NCI-H128 (cell line): ENCODE data around the gene SMIM11.
"Not testable (repeated sequence)": the region's sequence is repeated elsewhere in the genome, so short reads cannot be mapped to it uniquely, and the experiment has no call there.

Source experiments
- DNase-seq: peaks from one replicate; lab custom pipeline; 2025; ENCODE audit not compliant: unreplicated experiment; lab: John Stamatoyannopoulos, UW

The SMIM11 gene

DNA sequence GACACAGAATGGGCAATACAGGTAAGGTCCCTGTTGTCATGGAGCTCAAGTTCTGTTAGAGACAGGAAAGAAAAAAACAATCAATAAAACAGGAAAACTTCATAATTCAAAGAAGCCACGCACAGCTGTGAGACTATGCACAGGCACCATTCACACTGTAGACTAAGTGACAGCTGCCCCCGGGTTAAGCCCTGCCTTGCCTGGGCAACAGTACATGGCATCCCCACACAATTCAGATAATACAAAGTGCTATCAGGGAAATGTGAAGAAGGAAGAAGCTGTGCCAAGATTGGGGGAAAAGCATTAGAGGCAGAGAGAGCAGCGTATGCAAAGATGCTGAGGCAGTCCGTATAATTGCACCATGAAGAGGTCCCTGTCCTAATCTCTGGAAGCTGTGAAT is 20.5 kb upstream of the SMIM11 start:
- no peak for DNase-seq

DNA sequence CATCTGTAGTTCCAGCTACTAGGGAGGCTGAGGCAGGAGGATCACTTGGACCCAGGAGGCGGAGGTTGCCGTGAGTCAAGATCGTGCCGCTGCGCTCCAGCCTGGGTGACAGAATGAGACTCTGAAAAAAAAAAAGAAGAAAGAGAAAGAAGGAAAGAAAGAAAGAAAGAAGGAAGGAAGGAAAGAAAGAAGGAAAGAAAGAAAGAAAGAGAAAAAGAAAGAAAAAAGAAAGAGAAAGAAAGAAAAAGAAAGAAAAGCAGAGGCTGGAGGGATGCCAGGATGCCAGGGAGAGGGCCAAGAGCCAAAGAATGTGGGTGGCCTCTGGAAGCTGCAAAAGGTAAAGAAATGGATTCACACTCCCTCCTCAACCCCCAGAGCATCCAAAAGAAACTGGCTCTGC is 19.7 kb upstream of the SMIM11 start:
- DNase-seq = no peak

DNA sequence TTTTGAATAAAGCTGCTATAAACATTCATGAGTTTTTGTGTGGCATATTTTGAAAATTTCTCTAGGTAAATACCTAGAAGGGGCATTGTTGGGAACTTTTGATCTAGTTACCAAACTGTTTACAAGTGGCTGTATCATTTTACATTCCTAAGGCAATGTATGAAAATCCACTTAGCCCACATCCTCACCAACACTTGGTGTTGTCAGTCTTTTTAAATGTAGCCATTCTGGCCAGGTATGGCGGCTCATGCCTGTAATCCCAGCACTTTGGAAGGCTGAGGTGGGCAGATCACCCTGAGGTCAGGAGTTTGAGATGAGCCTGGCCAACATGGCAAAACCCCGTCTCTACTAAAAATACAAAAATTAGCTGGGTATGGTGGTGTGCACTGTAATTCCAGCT is 17.4 kb upstream of the SMIM11 start:
- DNase-seq = no peak

DNA sequence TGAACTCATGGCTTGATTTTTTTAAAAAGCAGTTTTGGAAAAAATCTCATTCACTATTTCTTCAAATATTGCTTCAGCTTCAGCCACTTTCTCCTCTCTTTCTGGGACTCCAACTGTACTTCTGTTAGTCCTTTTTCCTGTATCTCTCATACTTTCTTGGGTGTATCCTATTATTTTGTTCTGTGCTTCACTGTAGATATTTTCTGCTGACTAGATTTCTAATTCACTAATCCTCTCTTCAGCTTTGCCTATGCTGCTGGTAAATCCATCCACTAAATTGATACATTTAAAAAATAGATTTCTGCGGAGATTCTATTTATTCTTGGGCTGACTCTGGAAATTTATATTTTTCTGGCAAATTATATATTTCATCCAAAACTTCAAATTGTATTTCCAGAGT is 16.4 kb upstream of the SMIM11 start:
- no peak for DNase-seq

DNA sequence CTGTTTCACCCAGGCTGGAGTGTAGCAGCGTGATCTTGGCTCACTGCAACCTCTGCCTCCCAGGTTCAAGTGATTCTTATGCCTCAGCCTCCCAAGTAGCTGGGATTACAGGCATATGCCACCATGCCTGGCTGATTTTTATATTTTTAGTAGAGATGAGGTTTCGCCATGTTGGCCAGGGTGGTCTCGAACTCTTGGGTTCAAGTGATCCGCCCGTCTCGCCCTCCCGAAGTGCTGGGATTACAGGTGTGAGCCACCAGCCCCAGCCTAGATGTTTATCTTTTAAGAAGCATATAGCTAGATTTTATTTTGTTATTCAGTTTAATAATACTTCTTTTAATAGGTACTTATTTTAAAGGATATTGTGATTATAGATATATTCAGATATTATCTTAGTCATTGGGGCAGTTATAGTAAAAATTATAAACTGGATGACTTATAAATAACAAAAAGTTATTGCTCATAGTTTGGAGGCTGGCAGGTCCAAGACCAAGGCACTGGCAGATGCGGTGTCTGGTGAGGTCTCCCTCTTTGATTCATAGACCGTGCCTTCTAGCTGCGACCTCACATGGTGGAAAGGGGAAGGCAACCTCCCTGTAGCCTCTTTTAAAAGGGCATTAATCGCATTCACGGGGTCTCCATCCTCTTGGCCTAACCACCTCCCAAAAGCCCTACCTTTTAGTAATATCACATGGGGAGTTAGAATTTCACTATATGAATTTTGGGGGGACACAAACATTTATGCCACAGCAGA is 14.6 kb upstream of the SMIM11 start:
- no peak for DNase-seq

DNA sequence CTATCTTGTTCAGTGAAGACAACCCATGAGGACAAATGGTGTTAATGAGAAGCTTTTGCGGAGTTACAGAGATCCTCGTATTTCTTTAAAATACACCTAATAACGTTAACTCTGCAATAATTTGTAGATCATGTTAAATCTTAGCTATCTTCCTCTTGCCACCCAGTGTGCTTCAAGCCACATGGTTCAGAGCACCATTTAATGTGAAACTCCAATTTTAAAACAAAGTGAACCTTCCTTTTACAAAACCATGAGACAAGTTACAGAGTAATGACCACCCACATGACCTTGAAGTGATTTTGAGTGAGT is 13.2 kb upstream of the SMIM11 start:
- no peak for DNase-seq

DNA sequence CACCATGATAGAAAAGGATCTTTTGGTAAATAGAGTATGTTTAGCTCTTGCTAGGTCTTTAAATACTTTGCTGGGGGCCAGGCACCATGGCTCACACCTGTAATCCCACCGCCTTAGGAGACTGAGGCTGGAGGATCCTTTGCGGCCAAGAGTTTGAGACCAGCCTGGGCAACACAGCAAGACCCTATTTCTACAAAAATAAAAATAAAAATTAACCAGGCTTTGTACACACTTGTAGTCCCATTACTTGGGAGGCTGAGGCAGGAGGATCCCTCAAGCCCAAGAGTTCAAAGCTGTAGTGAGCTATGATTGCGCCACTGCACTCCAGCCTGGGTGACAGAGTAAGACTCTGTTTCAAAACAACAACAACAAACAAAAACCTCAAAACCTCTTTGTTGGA is 12.6 kb upstream of the SMIM11 start:
- DNase-seq = no peak

DNA sequence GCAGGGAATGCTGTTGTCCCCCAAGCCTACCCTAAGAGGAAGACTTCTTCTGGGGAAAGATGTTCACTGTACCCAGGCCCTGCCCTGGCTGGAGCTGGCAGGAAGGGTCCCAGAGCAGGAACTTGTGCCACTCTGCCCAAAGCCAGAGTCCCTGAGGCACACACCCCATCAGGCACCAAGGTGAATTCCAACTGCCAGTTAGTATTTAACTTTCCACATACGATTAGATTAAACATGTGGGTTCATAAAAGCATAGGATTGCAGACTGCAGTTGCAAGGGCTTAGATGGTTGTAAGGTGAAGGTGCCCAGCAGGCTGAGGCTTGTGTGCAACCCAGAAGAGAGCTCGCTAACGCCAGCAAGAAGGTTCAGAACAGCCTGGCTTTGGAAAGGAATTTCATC is 11.6 kb upstream of the SMIM11 start, which contains the start of gene KCNE2:
TSS of gene KCNE2 (plus strand) at position 274 of the 400 bp plus-strand sequence. CDS start 6,473 bp downstream, outside the sequence.
- no peak for DNase-seq

DNA sequence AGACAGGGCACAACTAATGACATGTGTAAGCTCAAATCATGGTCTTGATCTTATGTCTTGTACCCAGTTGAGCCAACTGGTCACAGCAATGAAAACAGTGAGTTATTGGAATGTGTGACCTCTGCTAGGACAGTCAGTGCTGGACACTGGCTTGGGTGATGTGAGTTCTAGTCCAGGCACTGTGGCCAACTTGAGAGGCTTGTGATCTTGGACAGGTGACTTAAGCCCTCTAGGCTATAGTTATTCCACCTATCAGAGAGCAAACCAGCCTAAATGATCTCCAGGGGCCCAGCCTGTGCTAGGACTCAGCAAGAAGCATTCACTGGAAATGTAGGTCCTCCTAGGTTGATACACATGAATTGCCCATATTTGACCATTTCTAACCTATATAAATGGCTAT is 10.4 kb upstream of the SMIM11 start:
- no peak for DNase-seq

DNA sequence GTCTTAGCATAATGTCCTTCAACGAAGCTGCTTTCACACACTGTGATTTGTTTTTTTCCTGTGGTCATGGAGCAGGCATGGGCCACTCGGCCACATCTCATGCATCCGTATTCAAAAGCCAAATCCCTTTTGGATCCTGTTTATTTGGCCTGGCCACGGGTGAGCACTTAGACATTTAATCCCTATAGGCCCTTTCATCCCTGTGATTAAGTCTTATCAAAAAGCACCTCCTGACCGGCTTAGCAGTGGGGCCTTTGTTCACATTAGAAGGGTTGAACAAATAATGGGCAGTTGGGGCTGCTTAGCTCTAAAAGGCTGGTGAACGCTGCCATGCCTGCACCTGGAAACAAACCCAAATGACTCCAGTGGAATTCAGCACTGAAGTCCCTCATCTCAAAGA is 9.5 kb upstream of the SMIM11 start:
- no peak for DNase-seq

DNA sequence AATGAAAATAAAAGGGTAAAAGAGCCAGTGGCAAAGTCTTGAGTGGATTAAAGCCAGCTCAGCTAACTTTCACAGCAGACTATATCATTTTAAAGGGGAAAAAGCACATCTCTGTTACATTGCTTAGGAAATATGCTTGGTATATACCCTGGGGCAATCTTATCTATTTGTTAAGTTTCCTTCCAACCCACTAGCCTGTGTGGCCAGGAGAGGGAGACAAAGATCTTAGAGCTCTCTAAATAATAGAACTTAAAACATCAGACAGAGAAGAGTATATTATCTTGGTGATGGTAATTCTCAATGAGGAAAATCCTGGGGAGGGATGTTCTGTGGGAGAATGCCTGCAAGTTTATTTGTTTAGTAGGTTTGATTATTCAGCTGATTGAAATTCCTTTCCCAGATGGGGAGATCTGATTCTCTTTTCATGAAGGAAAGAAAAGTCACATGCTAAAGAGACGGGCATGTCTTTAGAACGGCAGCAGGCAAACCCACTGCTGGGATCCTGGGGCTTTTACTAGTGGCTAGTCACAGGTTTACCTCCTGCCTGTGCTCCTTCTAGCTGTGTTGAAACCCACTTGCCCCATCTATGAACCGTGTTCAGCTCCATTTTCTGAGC is 7.9 kb upstream of the SMIM11 start:
- DNase-seq = peak; percentile 50

DNA sequence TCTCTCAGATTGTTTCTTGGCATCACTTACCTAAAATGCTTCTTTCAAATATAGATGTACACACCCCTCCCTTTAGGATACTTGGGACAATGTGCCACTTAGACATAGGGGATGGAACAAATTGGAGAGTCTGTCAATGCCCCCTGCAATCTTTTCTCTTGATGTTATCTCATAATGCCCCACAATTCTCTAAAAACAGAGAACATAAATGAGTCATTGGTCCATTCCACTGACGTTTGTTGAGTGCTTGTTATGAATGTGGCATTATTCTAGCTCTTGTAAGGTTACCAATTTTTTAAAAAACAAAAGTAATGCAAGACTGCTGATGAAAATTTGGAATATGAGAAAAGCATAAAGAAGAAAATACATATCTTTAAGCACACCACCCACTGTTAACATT is 5.6 kb upstream of the SMIM11 start:
- DNase-seq = no peak

DNA sequence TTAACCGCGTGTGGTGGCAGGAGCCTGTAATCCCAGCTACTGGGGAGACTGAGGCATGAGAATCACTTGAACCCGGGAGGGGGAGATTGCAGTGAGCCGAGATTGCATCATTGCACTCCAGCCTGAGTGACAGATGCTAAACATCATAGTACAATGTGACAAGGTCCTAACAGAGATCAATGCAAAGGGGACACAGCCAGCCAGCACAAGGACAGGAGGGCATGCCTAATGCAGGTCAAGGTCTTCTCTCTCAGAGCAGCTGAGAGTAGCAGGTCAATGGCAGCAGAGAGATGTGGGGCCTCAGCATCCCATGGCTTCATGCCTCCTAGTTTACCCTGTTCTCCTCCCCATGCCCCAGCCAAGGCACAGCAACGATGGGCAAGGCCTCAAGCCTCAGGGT is 3.0 kb upstream of the SMIM11 start:
- DNase-seq = no peak

DNA sequence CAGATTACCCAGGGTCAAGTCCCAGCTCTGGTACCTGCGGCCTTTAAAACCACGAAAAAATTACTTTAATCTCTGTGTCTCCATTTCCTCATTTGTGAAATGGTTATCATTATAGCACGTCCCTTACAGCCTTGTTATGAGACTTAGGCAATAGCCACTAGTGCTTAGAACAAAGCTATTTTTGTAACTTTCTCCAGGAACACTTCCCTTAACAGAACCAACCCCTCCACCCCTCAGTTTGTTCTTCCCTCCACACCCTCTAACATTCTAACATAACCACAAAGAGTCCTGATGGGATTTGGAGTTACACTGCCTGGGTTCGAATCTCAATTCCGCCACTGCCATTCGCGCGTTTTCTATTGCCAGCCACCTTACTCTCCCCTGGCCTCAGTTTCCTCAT is 845 bp upstream of the SMIM11 start:
- DNase-seq = not testable (repeated sequence)

DNA sequence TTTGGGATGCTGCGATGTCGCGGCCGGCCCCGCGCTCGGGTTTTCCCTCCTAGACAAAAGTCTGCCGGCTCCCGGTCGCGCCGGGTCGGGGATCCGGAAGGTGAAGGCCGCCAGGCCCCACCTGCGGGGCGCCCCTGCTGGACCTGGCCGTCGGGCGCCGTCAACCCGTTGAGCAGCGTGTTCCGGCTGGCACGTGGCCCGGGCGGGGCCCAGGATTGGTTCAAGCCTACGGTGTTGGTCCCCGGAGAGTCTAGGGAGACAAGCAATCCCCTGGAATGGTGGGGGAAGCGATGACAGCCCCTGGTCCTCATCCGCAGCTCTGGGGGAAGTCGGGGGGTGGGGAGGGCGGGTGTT is 289 bp downstream of the SMIM11 start:
- DNase-seq = not testable (repeated sequence)

DNA sequence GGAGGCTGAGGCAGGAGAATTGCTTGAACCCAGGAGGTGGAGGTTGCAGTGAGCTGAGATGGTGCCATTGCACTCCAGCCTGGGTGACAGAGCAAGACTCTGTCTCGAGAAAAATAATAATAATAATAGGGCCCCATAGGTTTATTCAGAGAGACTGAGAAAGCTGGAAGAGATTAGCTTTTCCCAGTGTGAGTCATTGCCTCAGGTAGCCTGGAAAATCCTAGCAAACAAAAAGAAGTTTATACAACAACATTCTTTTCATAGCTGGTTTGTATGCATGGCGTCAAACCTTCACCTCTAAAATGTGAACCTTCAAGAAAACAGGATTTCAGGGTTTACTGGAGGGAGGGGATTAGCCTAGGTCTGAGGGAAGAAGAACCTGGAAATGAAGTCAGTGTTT is 7.8 kb downstream of the SMIM11 start:
- DNase-seq = not testable (repeated sequence)

DNA sequence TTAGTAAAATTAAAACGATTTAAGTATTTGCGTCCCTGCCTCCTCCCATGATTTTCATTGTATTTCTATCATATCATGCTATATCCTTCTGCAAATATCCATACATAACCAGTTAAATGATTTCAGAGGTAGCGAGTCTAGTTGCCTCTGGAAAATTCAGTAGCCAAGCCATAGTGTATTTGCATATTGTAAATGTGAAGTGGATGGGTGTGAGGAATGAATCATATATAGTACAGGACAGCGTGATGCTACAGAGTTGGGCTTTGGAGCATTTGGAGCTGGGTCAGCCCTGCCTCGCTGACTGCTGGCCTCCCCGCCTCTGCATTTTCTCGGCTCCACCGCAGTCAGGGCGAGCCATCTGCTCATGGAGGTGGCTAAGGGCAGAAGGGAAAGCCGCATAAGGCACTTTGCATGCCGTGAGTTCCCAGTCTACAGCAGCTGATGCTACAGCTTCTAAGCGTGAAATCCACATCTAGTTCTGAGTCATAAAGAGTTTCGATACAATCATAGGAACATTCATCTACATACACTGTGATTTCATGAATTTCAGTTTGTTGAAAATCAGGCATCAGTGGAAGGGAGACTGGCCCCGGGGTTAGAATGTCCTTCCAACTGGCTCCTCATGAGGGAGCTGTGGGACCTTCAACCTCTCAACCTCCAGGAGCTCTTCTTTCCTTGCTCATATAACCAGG is 8.6 kb downstream of the SMIM11 start:
- DNase-seq = not testable (repeated sequence)

DNA sequence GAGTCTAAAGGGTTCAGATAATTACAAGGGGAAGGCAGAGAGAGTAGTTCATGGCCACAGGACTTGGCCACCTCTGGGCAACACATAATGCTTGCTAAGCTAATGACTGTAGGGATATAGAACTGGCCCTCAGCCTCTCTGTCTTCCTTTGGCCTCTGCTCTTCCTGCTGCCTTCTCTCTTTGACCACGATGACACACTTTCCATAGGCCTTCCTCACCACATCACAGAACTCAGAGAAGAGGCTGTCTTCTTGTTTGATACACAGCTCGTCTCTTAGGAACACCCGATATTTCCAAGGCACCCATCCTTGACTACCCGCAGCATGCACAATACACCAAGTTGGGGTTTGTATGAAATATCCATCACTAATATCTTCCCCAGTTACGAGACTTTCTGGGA is 25.2 kb downstream of the SMIM11 start:
- DNase-seq = not testable (repeated sequence)

DNA sequence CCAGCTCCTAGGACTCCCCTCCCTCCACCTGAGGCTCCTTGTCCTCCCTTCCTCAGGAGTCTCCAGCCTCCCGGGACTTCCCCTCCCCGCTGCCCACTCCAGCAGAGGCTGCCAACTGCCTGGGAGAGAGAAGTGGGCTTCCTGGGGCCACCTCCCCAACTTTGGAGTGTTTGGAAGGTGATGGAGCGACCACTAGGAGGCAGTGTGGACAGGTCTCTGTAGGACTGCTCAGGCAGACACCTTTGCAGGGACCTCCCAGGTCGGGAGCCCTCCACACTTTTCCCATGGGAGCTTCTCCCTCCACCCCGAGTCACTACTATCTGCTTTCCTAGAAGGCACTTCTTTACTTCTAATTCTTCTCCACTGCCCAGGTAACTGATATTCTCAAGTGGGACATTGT is 29.4 kb downstream of the SMIM11 start:
- DNase-seq = not testable (repeated sequence)

DNA sequence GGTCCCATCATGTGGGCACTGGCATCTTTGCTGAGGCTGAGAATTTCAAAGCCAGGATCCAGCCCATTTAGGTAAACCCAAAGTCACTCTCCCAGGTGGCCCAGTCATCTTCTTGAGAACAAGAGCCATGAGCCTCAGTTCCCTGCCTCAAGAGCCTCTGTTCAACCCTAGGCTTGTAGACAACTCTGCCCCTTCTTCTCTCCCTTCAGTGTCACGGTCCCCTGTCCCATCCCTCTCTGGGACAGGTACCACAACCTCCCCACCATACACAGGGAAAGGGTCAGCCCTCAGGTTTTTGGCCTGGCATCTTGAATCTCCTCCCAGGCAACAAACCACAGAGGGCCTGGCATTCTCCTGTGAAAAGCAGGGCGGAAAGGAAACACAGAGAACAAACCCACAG is 30.4 kb downstream of the SMIM11 start:
- DNase-seq = not testable (repeated sequence)

DNA sequence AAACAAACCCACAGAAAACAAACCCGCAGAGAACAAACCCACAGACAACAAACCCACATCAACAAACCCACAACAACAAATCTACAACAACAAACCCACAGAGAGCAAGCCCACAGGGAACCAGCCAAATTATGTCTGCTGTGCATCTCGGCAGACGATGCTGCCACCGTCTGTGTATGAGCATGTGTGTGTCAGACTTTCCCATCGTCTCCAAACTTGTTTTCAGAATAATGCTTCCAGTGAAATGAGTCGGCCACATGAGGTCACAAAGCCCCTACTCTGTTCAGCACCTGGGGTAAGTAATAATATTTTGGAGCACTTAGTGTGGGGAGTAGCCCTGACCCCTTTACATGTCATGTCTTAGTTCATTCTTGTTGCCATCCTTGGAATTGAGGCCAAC is 30.8 kb downstream of the SMIM11 start:
- DNase-seq = not testable (repeated sequence)

DNA sequence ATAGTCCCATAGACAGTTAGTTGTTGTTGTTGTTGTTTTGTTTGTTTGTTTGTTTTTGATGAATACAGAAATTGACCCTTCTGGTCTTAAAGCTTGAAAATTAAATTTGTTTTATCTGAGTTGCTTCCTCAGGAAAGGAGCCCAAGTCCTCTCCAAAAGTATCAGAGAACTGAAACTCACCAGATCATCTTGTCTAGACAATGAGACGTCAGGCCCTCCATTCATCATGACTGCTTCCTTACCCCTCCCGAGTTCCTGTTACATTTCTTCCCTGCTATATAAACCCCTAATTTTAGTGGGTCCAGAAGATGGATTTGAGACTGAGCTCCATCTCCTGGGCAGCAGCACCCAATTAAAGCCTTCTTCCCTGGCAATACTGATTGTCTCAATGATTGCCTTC is 31.4 kb downstream of the SMIM11 start:
- DNase-seq = not testable (repeated sequence)
